ENCODE data around the gene NPIPB6.

NPIPB6 gene

DNA sequence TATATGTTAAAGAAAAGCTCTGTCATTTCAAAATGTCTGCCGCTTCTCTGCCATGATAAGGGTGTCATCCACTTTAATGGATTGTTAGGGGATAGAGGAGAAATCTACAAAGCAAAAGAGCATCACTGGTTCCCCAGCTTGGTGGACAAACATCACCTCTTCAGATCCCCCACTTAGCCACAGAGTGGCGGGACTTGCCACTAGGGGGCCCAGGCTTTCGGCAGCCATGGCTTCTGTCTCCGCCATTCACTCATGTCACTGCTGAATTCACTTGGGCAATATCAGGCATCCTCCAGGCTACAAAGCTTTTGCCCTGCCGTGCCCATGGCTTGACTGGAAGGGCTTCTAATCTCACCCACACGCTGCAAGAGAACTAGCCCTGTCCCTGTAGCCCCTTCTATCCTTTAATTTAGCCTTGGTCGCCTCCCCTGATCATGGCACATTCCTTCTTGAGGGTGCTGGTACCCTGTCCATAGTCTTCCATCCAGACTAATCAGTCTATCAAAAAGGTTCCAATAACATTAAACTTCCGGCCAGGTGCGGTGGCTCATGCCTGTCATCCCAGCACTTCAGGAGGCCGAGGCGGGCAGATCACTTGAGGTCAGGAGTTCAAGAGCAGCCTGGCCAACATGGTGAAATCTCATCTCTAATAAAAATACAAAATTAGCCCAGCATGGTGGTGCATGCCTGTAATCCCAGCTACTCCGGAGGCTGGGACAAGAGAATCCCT, 36.3 kb downstream of the NPIPB6 start:
- peak; percentile 86 for DNase-seq (ENCODE audit: low spot score)
- TF ChIP-seq CTCF (IDR thresholded peaks at IDR 0.05; ENCODE audit: extremely low read depth, missing control alignments), result peak; percentile 85

- no peak for TF ChIP-seq CTCF (IDR thresholded peaks at IDR 0.05; ENCODE audit: extremely low read depth, missing control alignments)
- no peak for DNase-seq (ENCODE audit: low spot score)
These were observed 38.4 kb downstream of the NPIPB6 start for GRCh38 chr16:28324887-28325279.

DNA sequence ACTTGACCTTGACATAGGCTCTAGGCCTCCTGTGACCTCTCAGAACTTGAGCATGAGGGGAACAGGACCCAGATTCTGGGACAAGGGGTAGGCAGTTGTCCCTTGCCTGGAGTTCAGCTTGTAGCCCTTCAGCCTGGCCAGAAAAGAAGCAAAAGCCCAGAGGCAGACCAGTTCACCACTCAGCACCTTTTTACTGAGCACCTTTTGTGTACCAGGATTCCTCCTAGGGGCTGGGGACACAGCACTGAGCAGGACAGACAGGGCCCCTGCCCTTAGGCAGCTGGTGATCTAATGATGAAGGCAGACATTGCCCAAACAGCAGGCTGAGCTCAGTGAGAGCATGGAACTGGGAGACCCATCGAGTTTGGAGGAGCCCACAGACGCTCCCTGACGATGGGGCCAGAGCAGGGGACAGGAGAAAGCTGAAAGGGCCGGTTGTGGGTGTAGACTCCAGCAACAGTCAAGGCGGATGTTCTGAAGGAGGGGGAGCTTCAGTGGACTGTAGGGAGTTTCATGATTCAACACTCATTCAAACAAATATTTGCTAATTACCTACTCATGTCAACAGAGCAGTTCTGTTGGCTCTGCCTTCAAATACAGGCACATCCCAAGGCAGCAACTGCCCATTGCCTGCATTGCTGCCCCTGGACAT, 38.9 kb downstream of the NPIPB6 start:
- DNase-seq (ENCODE audit: low spot score), result no peak
- TF ChIP-seq CTCF (IDR thresholded peaks at IDR 0.05; ENCODE audit: extremely low read depth, missing control alignments), result no peak

GRCh38 chr16:28321700-28322411, 41.5 kb downstream of the NPIPB6 start:
- DNase-seq (ENCODE audit: low spot score), result peak; percentile 80
- peak; percentile 56 for TF ChIP-seq CTCF (IDR thresholded peaks at IDR 0.05; ENCODE audit: extremely low read depth, missing control alignments)

DNA sequence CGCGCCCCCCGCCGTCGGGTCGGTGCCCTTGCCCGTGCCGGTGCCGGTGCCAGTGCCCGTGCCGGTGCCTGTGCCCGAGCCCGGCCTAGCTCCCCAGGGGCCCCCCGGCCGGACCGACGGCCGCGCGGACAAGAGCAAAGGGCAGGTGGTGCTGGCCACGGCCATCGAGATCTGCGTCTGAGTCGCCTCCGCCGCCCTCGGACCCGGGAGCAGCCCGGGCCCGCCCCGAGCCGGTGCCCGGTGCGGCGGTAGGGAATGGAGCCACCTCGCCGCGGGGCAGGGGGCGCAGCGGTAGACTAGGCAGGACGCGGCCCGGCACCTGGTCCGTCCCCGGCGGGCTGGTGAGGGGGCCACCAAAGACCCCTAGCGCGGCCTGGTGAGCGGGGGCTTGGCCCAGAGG, 42.6 kb downstream of the NPIPB6 start:
- no peak for DNase-seq (ENCODE audit: low spot score)
- TF ChIP-seq CTCF (IDR thresholded peaks at IDR 0.05; ENCODE audit: extremely low read depth, missing control alignments), result no peak

GRCh38 chr16:28320023-28320561, 43.2 kb downstream of the NPIPB6 start:
- no peak for DNase-seq (ENCODE audit: low spot score)
- no peak for TF ChIP-seq CTCF (IDR thresholded peaks at IDR 0.05; ENCODE audit: extremely low read depth, missing control alignments)
